Stimulated activated CD4-positive, alpha-beta T cell treated with anti-CD3 and anti-CD28 coated beads, Interleukin-2, amount 100 ng/mL, for 48 hours (primary cell): ENCODE data around the gene SERPINA4.

Experiments
- DNase-seq, 2 donors: peaks; one replicate each; pipeline ENCODE4 v3.0.0-alpha.2; 2020

The SERPINA4 gene, protein sequence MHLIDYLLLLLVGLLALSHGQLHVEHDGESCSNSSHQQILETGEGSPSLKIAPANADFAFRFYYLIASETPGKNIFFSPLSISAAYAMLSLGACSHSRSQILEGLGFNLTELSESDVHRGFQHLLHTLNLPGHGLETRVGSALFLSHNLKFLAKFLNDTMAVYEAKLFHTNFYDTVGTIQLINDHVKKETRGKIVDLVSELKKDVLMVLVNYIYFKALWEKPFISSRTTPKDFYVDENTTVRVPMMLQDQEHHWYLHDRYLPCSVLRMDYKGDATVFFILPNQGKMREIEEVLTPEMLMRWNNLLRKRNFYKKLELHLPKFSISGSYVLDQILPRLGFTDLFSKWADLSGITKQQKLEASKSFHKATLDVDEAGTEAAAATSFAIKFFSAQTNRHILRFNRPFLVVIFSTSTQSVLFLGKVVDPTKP

GRCh38 chr14:94560751-94561655 lies at the start of gene SERPINA4:
Gene SERPINA4 (plus strand): TSS chr14:94561442. CDS start chr14:94563483, 2,041 bp downstream.
- DNase-seq = no peak

DNA sequence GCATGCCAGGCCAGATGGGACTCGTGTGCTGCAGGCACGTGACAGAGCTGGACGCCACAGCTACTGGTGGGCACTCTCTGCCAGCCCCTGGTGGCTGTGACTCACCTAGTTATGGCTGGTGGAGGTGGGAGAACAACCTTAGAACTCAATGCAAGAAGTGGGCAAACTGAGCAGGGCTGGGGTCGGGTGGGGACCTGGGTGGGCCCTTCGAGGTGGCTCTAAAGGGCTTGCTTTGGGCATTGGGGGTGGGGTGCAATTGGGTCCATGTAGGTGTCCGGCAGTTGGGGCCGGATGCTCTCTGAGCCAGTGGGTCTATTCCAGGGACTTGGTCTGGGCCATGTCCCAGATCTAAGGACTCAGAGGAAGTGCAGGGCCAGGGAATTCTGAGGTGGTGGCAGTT lies 46.9 kb upstream of the SERPINA4 start:
- DNase-seq = no peak

- no peak for DNase-seq
Observed at GRCh38 chr14:94515426-94515825, 45.8 kb upstream of the SERPINA4 start.

DNA sequence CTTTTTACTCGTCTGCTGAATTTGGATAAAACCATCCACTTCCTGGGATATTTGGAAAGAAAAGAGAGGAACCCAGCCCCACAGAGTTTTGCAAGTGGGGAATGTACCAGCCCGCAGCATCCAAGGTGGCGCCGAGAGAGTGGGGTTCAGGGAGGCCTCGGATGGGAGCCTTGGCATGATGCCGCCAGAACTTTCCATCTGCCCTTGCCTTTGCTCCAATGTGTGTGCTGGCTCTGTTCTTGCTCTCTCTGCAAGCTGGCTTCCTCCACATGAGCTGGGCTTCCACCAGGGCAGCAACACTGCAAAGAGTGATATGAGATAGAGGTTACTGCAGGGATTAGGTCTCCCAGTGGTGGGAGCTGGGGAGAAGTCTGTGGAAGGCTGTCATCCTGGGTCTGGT lies 45.4 kb upstream of the SERPINA4 start:
- DNase-seq = no peak

- DNase-seq = no peak
Observed at GRCh38 chr14:94517248-94517640, 44.0 kb upstream of the SERPINA4 start.

GRCh38 chr14:94517641-94518257 lies 43.5 kb upstream of the SERPINA4 start:
- DNase-seq = no peak

DNA sequence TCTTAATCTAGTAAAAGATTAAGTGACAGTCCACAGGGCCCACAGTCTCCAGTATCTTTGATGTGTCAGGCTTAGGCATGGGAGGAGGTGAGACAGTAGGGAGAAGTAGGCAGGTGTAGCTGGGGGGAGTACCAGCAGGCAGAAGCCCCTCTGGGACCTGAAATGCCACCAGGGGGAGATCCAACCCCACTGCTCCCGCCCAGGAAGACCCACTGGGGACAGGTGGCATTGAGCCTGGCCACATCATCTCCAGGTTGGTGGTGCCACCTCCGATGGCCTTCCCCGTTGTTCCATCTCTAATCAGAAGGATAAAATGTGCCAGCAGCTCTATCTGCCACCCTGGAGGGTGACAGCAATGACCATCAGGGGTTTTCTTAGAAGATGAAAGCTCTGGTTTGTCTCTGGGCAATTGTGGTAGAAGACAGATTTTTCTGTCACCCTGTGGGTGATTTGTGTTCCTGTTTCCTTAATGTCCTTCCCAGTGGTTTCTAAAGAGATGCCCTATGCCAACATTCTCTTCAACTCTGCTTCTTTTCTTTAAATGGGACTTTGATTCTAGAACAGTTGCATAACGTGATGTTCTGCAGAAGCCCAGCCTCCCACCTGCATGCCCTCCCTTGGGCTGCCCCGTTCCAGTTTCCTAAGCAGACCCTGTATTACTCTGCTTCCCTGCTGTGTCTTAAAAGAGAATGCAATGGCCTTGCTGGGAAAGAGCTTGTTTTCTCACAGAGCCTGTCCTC lies 39.7 kb upstream of the SERPINA4 start:
- DNase-seq = no peak

DNA sequence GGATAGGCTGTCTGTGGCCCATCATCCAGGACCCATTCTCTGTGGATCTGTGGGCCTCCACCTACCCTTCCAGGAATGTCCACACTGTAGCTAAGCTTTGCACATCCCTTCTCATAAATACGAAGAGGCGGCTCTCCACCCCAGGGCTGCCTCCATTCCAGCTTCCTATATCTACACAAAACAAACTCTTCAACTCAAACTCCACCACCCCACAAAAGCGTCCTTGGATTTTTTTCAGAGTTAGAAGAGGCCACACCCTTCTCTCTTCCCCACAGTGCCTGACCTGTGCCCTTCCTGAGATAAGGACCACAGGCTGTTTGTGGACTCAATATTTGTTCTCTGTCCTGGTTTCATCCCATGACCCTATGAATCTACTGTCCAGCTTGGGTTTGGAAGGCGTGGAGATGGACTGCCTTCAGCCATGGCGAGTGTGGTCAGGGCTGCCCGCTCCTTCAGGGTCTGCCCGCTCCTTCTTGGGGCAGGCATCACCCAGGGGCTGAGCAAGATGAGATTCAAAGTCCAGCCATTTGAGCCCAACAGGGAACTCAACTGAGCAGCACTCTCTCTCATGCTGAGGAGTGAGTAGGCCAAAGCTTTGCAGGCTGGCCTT lies 39.0 kb upstream of the SERPINA4 start:
- no peak for DNase-seq

- no peak for DNase-seq
Observed at GRCh38 chr14:94523265-94523664, 38.0 kb upstream of the SERPINA4 start.

GRCh38 chr14:94524093-94524492 lies 37.1 kb upstream of the SERPINA4 start:
- DNase-seq = no peak

- DNase-seq = no peak
Observed at GRCh38 chr14:94531187-94531586, 30.1 kb upstream of the SERPINA4 start.

DNA sequence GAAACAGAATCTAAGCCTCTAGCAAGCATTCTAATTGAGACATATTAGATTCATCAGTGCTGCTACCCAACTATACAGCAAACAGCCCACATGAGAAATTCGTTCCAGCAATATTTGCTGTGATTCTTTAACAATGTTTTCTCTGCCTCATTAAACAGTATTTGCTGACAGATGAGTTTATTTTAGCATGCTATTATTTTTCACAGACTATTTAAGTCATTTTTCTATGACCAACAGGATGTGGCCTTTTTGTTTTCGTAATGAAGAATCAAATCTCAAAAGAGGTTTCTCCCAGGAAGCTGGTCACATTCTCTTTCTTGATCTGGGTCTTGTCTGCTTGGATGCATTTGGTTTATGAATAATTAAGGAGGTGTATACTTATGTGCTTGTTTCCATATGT lies 28.8 kb upstream of the SERPINA4 start:
- no peak for DNase-seq

- DNase-seq = no peak
Observed at GRCh38 chr14:94535506-94535905, 25.7 kb upstream of the SERPINA4 start.

DNA sequence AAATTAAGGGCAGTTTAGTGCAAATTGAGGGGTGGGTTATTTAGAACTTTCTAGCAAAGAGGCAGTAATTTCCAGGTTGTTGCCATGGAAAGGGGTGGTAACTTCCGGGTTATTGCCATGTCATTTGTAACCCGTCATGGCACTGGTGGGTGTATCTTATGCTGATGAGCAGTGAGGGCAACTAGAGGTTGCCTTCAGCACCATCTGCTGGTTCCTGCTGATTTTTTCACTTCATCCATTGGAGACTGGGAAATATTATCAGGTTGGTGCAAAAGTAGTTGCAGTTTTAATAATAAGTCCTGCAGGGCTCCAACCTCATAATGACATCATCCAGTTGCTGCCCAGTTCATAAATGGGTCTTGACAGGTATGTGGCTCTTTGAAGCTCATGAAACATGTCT lies 24.4 kb upstream of the SERPINA4 start:
- no peak for DNase-seq

GRCh38 chr14:94538070-94538740 lies 23.0 kb upstream of the SERPINA4 start:
- no peak for DNase-seq

GRCh38 chr14:94539181-94539580 lies 22.1 kb upstream of the SERPINA4 start:
- DNase-seq = no peak

DNA sequence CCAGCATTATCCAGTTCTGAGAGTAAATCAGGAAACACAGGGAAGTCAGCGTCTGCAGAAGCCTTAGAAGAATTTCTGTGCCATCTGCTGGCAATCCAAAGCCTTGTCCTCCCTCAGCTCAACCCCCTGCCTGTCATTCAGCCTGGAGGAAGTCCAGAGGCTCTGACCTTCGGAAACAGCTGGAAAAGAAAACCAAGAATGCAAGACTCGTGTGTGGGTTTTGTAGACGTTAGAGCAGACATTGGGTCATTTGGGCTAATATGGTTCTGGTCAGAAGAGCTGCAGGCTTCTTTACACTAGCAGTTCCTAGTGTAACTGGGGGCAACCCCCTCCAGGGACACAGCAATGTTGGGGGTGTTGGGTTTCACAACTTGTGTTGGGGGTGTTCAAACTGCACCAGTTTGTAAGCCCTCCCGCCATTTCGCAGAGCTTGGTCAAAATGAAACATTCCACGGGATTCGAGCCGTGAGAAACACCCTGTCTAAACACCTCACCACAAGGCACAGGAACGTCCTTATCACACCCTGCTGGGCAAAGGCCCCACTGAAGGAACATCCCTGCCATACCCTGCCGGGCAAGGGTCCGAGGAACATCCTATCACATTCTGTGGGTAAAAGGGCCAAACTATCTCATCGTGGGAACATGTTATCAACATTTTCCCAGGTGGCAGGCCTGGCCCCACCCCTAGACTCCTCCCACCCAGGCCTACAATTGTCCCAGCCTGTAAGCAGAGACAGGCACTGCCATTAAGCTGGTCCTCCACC lies 21.0 kb upstream of the SERPINA4 start:
- no peak for DNase-seq

- DNase-seq = no peak
Observed at GRCh38 chr14:94541234-94541975, 19.8 kb upstream of the SERPINA4 start.

DNA sequence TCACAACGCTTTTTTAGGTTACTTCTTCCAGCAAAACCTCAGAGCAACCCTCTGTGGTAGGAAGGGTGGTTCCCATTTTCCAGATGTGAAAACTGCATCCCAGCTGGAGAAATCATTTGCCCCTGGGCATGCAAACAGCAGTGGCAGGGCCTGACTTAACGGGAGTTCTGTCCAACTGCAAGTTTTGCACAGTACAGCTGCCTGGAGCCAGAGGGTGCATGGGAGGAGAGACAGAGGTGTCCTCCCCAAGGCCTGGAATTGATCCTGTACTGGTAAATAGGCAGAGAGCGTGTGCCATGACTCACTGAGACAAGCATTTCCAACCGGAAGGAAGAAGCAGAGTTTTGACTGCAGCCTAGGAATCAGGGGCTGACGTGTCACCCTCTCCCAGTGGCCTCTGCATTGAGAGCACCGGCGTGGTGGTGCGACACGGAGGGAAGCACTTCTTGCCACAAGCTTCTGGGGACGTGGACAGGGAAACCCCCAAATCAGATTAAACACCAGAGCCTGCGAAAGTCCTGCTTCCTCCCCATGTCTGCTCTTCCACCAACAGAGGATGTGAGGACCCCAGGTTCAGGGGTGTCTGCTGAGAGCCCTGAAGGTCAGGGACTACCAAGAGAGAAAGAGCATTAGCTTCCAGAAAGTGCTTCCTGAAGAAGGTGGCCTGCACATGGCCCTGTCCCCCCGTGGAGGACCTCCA lies 19.0 kb upstream of the SERPINA4 start:
- no peak for DNase-seq
